Measurements from ENCODE around the gene TMEM191C. TPM values are rescaled to one million over a fixed set of nuclear protein-coding genes. Genes with fewer than 3 reads are reported as not detected.
"Not testable (repeated sequence)": the region's sequence is repeated elsewhere in the genome, so short reads cannot be mapped to it uniquely, and the experiment has no call there.

TMEM191C gene
- total RNA-seq, 1 experiment from 2014 or later, result 1.2 TPM

GRCh38 chr22:21438013-21438412 lies 29.2 kb upstream of the TMEM191C start:
- H3K9ac ChIP-seq (ENCODE audit: low read length); H3K4me1 ChIP-seq (ENCODE audit: low read length); H4K20me1 ChIP-seq (ENCODE audit: insufficient read depth, low read depth, low read length); H3K79me2 ChIP-seq (ENCODE audit: low read length); H3K4me2 ChIP-seq (ENCODE audit: low read depth, low read length, poor library complexity, severe bottlenecking); H3K4me3 ChIP-seq (ENCODE audit: low read length); DNase-seq; H2AFZ ChIP-seq (ENCODE audit: low read length); H3K27me3 ChIP-seq (ENCODE audit: low read length); H3K27ac ChIP-seq (ENCODE audit: low read length); H3K36me3 ChIP-seq (ENCODE audit: insufficient read depth, low read length); H3K9me2 ChIP-seq (replicated peaks; ENCODE audit: insufficient read depth, low read length); H3K9me3 ChIP-seq (ENCODE audit: low read length): not testable (repeated sequence)

DNA sequence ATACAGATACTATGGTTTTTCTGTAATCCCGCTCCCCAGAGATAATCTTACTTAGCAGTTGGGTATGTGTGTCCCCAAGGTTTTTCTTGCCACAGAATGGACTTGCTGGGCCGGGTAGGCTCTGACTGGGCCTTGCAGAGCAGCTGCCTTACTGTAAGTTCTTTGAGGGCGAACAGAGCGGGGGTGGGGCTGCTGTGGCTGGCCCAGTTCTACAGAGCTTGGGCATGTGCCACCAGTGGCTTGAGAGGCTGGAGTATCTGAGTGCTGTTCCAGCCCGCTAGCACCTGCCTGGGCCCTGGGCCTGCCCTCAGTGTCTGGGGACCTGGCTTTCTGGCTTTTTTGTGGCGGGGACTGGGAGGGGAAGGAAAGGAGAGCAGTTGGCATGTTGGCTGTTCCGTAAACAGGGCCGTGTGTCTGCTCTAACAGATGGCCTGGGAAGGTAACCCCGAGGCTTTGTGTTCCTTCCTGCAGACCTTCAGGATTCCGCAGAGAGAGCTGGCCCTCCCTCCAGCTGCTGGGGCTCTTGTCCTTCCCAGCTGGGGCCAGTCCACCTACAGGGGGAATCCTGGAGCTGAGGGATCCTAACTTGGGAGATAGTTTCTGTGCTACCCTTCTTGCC lies 27.1 kb upstream of the TMEM191C start:
- H3K27me3 ChIP-seq (ENCODE audit: low read length); H3K4me1 ChIP-seq (ENCODE audit: low read length); H3K9me2 ChIP-seq (replicated peaks; ENCODE audit: insufficient read depth, low read length); H3K27ac ChIP-seq (ENCODE audit: low read length); H2AFZ ChIP-seq (ENCODE audit: low read length); H3K79me2 ChIP-seq (ENCODE audit: low read length); H3K4me2 ChIP-seq (ENCODE audit: low read depth, low read length, poor library complexity, severe bottlenecking); DNase-seq; H3K36me3 ChIP-seq (ENCODE audit: insufficient read depth, low read length); H4K20me1 ChIP-seq (ENCODE audit: insufficient read depth, low read depth, low read length); H3K9ac ChIP-seq (ENCODE audit: low read length); H3K4me3 ChIP-seq (ENCODE audit: low read length); H3K9me3 ChIP-seq (ENCODE audit: low read length): not testable (repeated sequence)

DNA sequence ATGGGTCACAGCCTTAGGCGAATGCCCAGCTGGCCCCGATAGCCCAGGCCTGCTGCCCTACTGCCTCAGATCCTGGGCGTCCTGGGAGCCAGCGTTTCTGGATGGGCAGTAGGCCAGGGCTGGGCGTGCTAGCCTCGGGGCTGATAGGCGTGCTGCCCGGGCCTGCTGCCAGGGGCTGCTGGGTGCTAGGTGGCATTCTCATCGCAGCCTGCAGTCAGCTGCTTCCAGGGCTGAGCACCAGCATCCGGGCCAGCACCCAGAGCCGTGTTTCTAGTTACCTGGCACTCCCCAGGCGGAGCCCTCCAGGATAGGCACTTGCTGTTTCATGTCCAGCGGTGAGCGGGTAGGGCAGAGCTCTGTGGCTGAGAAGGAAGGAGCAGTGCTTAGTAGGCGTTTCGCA lies 26.5 kb upstream of the TMEM191C start:
- not testable (repeated sequence) for H3K4me3 ChIP-seq (ENCODE audit: low read length); H4K20me1 ChIP-seq (ENCODE audit: insufficient read depth, low read depth, low read length); H3K9ac ChIP-seq (ENCODE audit: low read length); H3K4me2 ChIP-seq (ENCODE audit: low read depth, low read length, poor library complexity, severe bottlenecking); H3K9me2 ChIP-seq (replicated peaks; ENCODE audit: insufficient read depth, low read length); H3K9me3 ChIP-seq (ENCODE audit: low read length); H3K27ac ChIP-seq (ENCODE audit: low read length); DNase-seq; H3K27me3 ChIP-seq (ENCODE audit: low read length); H3K36me3 ChIP-seq (ENCODE audit: insufficient read depth, low read length); H2AFZ ChIP-seq (ENCODE audit: low read length); H3K4me1 ChIP-seq (ENCODE audit: low read length); H3K79me2 ChIP-seq (ENCODE audit: low read length)

DNA sequence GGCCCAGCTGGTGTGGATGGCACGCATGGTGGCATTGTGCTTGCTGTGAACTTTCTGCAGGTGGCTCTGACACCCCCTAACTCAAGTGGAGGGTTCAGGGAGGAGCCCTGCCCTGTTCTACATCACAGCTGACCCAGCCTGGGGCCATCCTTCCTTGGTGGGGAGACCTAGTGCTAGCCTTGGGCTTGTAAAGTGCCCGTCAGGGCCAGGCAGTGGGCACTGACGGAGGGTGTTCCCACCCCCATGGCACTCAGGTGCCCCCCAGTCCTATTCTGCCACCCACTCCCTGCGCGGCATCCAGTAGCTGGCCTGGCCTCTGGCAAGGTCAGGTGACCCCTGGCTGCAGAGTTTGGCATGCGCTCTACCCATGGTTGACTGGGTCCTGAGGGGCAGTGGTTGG lies 26.0 kb upstream of the TMEM191C start:
- not testable (repeated sequence) for H3K36me3 ChIP-seq (ENCODE audit: insufficient read depth, low read length); H3K9me3 ChIP-seq (ENCODE audit: low read length); H3K4me3 ChIP-seq (ENCODE audit: low read length); DNase-seq; H3K9me2 ChIP-seq (replicated peaks; ENCODE audit: insufficient read depth, low read length); H3K79me2 ChIP-seq (ENCODE audit: low read length); H3K9ac ChIP-seq (ENCODE audit: low read length); H3K27me3 ChIP-seq (ENCODE audit: low read length); H3K27ac ChIP-seq (ENCODE audit: low read length); H3K4me1 ChIP-seq (ENCODE audit: low read length); H4K20me1 ChIP-seq (ENCODE audit: insufficient read depth, low read depth, low read length); H3K4me2 ChIP-seq (ENCODE audit: low read depth, low read length, poor library complexity, severe bottlenecking); H2AFZ ChIP-seq (ENCODE audit: low read length)

- H3K27ac ChIP-seq (ENCODE audit: low read length); H4K20me1 ChIP-seq (ENCODE audit: insufficient read depth, low read depth, low read length); DNase-seq; H3K27me3 ChIP-seq (ENCODE audit: low read length); H3K36me3 ChIP-seq (ENCODE audit: insufficient read depth, low read length); H3K4me2 ChIP-seq (ENCODE audit: low read depth, low read length, poor library complexity, severe bottlenecking); H3K4me3 ChIP-seq (ENCODE audit: low read length); H3K9me3 ChIP-seq (ENCODE audit: low read length); H3K4me1 ChIP-seq (ENCODE audit: low read length); H3K9me2 ChIP-seq (replicated peaks; ENCODE audit: insufficient read depth, low read length); H3K79me2 ChIP-seq (ENCODE audit: low read length); H2AFZ ChIP-seq (ENCODE audit: low read length); H3K9ac ChIP-seq (ENCODE audit: low read length): not testable (repeated sequence)
These were observed 25.1 kb upstream of the TMEM191C start for GRCh38 chr22:21442123-21442522.

- not testable (repeated sequence) for H3K4me2 ChIP-seq (ENCODE audit: low read depth, low read length, poor library complexity, severe bottlenecking); H3K27ac ChIP-seq (ENCODE audit: low read length); H3K9me2 ChIP-seq (replicated peaks; ENCODE audit: insufficient read depth, low read length); H2AFZ ChIP-seq (ENCODE audit: low read length); DNase-seq; H3K4me3 ChIP-seq (ENCODE audit: low read length); H4K20me1 ChIP-seq (ENCODE audit: insufficient read depth, low read depth, low read length); H3K9me3 ChIP-seq (ENCODE audit: low read length); H3K27me3 ChIP-seq (ENCODE audit: low read length); H3K9ac ChIP-seq (ENCODE audit: low read length); H3K4me1 ChIP-seq (ENCODE audit: low read length); H3K79me2 ChIP-seq (ENCODE audit: low read length); H3K36me3 ChIP-seq (ENCODE audit: insufficient read depth, low read length)
These were observed 24.5 kb upstream of the TMEM191C start for GRCh38 chr22:21442646-21443045.

DNA sequence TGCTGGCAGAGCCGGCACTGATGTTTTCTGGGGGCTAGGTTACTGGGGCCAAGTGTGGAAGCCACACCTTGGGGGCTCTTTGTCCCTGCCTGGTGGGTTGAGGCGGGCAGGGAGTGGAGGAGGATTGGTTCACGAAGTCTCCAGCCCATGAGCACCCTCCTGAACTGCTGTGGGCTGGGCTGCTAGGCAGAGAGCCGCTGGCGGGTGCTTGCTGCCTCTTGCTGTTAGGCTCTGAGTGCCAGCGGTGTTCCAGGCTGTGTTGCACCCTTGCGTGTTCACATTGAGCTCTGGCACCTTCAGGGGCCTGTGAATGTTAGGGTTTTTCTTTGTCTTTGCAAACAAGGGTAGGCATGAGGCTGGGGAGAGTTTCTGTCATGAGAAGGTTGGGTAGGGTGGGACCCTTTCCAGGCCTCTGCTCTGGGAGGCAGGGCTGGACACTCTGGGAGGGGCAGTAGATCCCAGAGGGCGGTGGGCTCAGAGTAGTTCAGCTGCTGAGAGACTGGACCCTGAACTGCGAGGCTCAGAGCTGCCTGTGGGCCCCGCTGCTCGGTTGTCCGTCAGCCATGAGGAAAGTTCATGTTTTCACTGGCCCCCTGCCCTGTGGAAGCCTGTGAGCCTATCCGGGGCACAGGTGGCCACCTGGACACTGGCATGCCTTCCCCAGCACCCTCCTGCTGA lies 24.0 kb upstream of the TMEM191C start:
- DNase-seq, result no peak
- Histone ChIP-seq H3K4me2 (ENCODE audit: low read depth, low read length, poor library complexity, severe bottlenecking) (no peak overlapping the region), H3K4me3 (ENCODE audit: low read length) (no peak overlapping the region), H3K27ac (ENCODE audit: low read length) (no peak overlapping the region), H3K27me3 (ENCODE audit: low read length) (no peaks in the 10 kb centered on the region), H3K36me3 (ENCODE audit: insufficient read depth, low read length) (no peaks in the 10 kb centered on the region), H4K20me1 (ENCODE audit: insufficient read depth, low read depth, low read length) (no peaks in the 10 kb centered on the region), H3K4me1 (ENCODE audit: low read length) (no peaks in the 10 kb centered on the region), H3K9me3 (ENCODE audit: low read length) (no peaks in the 10 kb centered on the region), H3K9ac (ENCODE audit: low read length) (no peak overlapping the region), H3K79me2 (ENCODE audit: low read length) (no peaks in the 10 kb centered on the region), H3K9me2 (replicated peaks; ENCODE audit: insufficient read depth, low read length) (no peaks in the 10 kb centered on the region), H2AFZ (ENCODE audit: low read length) (no peak overlapping the region)

- Histone ChIP-seq H3K27ac (ENCODE audit: low read length) (no peak overlapping the region), H2AFZ (ENCODE audit: low read length) (no peak overlapping the region), H3K79me2 (ENCODE audit: low read length) (no peaks in the 10 kb centered on the region), H3K4me3 (ENCODE audit: low read length) (no peak overlapping the region), H3K9me2 (replicated peaks; ENCODE audit: insufficient read depth, low read length) (no peaks in the 10 kb centered on the region), H4K20me1 (ENCODE audit: insufficient read depth, low read depth, low read length) (no peaks in the 10 kb centered on the region), H3K27me3 (ENCODE audit: low read length) (no peaks in the 10 kb centered on the region), H3K9ac (ENCODE audit: low read length) (no peak overlapping the region), H3K9me3 (ENCODE audit: low read length) (no peaks in the 10 kb centered on the region), H3K36me3 (ENCODE audit: insufficient read depth, low read length) (no peaks in the 10 kb centered on the region), H3K4me2 (ENCODE audit: low read depth, low read length, poor library complexity, severe bottlenecking) (no peak overlapping the region), H3K4me1 (ENCODE audit: low read length) (no peaks in the 10 kb centered on the region)
- DNase-seq, result no peak
These were observed 23.3 kb upstream of the TMEM191C start for GRCh38 chr22:21443735-21444421.

Measured in Karpas-422 (cell line).